SKM-1 treated with dmso at 0.1 percent for 144 hours (cell line): Measurements from ENCODE around the gene SLC39A11.

ENCODE experiments used
- DNase-seq: peaks from one replicate; lab custom pipeline; 2025; ENCODE audit not compliant: unreplicated experiment; lab: John Stamatoyannopoulos, UW

The SLC39A11 gene

DNA sequence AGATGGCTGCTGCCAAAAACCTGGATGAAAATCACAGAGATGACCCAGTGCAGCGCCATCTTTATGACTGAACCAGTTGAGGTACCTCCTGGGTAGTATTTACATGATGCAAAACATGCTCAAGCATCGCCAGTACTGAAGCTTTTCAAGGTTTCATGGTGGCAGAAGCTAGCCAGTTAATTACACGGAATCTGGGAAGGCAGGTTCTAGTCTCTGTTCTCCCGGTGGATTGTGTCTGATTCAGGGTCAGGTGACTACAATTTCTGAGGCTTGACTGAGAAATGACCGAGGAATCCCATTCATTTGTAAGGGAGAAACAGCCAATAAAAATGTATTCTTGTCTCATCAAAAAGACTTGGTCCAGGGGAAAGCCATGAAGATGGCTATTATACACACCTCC, 209.1 kb downstream of the SLC39A11 start:
- DNase-seq: no peak

DNA sequence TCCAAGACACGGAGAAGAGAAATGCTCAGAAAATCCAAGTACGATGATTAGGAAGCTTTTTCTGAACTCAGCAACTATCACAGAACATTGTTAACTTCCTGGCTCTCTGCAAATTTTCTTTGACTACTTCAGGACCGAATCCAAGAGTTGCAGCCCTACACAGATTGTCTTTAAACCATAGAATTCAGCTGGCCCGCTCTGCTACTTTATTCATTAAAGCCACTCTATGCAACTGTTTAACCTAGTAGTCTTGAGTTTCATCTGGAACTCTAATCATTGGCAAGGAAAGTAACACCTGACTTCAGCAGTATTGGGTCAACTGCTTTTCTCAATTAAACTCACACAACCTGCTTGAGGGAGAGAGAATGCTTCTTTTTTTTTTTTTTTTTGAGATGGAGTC, 210.1 kb downstream of the SLC39A11 start:
- no peak for DNase-seq

DNA sequence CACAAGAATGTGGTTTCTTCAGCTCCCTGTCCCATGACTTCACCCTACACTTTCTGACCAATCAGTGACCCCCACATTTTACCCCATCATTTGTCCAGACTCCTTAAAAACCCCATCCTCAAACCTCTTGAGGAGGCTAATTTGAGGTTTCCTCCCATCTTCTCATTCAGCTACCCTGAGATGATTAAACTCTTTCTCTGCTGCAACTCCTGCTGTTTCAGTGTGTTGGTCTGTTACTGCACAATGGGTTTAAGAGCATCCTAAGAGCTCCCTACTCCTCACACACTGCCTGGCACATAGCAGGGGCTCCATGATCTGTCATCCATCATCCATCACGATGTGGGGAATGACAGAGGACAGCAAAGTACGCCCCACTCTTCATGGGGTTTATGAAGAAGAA, 212.6 kb downstream of the SLC39A11 start:
- DNase-seq: no peak

DNA sequence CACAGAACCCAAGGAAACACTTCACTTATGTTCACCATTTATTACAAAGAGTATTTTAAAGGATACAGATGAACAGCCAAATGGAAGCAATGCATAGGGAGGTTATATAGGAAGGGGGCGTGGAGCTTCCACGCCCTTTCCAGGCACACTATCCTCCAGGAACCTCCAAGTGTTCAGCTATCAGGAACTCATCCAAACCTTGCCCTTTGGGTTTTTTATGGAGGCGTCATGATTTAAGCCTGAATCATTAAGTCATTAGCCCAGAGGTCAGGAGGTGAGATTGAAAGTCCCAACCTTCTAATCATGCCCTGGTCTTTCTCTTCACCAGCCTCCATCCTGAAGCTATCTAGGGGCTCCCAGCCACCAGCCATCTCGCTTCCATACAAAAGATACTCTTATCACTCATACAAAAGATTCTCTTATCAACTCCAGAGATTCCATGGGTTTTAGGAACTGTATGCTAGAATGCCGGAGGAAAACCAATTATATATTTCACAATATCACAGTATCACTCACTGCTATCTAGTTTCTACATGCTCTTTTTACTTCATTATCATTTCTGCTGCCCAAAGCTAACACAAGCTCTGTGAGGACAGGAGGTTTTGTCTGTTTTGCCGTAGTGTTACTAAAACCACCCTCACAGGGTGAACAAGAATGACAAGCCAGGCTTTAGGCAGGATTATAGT, 213.4 kb downstream of the SLC39A11 start:
- no peak for DNase-seq

DNA sequence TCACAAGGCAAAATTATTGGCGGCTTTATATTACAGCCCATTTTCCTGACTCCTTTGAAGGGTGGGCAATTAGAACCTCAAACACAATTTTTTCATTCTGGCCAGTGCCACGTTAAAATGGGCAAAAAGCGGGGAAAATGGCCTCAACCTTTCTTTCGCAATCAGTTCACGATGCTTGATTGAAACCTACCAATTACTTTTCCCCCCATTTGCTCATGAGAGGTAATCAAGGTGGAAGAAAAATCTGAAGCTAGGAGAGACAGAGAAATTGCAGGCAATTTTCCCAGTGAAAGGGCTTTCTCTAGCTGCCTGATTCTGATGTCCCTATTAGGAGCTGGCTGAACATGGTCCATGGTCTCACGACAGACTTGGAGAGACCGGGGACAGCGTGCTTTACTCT, 215.1 kb downstream of the SLC39A11 start:
- no peak for DNase-seq

DNA sequence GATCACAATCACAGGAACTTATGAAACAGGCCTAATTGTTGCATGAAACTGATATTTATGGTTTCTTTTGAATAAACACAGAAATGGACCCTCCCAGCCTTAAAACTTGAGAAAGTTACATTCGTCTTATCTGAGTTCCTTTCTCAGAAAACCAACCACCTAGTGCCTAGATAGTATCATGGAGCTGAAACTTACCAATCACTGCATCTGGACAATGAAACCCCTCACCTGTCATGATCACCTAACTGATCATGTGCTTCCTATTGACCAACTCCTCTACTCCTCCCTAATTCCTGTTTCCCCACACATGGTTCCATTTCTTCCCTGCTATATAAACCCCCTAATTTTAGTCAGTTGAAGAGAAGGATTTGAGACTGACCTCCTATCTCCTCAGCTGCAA, 216.1 kb downstream of the SLC39A11 start:
- no peak for DNase-seq

DNA sequence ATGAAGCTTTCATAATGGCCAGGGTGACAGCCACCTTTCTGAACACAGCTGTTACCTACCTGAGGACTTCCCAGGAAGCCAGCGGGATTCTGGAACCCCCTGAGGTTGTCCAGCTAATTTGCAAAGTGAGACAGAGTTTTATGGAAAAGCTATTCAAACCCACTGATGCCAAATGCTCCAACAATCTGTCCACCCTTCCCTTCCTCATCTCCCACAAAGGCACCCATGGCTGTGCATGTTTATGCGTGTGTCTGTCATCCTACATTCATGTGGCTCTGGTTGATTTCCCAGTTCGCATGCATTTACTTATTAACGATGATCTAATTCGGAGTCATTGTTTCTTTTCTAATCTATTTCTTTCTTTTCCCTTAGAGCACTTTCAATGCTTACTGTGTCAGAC, 217.1 kb downstream of the SLC39A11 start:
- DNase-seq: no peak

DNA sequence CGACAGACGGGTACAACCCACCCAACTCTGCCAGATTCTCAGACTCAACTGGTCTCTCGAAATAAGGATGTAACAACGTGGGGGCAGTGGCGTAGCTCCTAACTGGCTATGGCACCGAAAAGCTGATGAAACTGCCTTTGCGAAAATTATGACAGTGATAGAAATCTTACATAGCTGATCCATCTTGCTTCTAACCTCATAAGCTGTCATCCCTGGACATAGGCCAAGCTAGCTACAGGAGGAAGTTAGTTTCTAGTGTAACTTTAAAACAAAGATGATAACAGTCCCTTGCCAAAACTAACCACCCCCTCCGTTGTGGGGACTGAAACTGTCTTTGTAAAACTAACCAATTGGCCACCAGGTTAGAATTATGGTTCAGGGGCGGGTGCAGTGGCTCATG, 220.1 kb downstream of the SLC39A11 start:
- no peak for DNase-seq

DNA sequence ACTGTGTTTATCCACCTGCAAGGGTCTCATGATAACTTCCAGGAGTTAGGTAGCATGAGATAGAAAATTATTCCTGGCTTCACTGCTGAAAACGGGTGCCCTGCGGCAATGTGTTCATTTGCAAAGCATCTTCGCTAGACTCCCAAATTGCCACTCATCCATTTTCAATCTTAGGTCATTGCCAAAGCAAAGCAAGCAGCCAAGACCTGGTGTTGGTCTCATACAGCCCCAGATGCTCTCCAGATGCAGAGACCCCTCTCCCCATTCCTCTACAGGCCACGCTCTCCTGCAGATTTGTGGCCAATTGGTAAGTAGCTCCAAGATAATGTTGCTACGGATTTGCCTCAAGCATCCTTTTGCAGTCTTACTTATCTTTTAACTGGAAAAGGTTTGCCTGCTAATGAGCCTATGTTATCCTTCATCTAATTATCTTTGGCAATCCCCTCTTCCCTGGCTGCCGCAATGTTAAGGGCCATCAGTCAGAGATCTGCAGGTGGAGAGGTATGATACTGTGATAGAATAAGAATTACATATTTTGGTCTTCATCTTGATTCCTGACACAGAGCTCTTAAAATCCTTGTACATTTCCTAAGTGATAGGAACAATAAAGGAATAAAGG, 222.0 kb downstream of the SLC39A11 start:
- DNase-seq: no peak

DNA sequence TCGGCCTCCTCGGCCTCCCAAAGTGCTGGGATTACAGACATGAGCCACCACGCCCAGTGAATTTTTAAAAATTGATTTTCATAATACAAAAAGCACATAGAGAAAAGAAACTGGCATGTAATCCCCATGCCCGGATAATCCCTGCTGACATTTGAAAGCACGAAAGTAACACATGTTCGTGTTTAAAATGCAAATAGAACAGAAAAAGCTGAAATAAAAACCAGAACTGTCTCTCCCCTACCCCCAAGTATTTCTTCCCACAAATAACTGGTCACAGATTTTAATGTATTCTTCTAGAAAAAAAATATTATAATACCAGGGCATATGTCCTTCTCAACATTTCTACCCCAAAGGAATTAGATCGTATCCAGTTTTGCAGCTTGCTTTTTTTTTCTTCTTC, 222.9 kb downstream of the SLC39A11 start:
- no peak for DNase-seq

DNA sequence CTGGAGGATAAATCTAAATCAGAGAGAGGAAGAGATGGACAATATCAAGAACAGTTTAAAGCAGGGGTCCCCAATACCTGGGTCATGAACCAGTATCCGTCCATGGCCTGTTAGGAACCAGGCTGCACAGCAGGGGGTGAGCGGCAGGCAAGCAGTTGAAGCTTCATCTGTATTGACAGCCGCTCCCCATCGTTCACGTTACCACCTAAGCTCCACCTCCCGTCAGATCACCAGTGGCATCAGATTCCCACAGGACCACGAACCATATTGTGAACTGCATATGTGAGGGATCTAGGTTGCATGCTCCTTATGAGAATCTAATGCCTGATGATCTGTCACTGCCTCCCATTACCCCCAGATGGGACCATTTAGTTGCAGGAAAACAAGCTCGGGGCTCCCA, 226.5 kb downstream of the SLC39A11 start:
- DNase-seq: no peak

DNA sequence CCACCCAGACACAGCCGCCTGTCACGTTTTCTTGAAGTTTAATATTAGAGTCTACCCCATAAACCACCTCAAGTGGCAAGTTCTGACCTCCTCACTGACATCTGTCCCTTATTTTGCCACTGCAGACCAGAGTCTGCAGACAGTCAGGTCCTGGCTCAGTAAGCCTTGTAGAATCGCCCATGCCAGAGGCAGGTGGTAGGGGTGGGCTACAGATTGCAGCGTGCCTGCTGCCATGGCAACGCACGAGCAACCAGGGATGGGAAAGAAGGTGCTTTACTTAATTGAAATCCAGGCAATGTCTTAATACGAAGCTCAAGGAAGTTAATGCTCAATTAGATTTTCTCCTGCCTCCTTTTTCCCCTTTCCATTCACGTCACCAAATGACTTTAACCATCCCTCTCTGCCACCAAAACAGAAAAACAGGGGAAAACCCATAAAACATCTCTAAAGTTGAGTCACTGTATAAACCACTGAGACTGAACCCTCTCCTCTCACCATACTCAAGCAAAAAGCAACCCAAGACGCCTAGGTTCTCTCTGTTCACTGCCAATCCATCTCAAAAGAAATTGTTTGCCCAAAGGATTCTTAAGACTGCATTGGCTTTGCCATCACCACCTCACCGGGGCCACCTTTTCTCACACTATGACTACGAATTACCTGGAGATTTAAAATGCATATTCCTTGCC, 228.8 kb downstream of the SLC39A11 start:
- no peak for DNase-seq

DNA sequence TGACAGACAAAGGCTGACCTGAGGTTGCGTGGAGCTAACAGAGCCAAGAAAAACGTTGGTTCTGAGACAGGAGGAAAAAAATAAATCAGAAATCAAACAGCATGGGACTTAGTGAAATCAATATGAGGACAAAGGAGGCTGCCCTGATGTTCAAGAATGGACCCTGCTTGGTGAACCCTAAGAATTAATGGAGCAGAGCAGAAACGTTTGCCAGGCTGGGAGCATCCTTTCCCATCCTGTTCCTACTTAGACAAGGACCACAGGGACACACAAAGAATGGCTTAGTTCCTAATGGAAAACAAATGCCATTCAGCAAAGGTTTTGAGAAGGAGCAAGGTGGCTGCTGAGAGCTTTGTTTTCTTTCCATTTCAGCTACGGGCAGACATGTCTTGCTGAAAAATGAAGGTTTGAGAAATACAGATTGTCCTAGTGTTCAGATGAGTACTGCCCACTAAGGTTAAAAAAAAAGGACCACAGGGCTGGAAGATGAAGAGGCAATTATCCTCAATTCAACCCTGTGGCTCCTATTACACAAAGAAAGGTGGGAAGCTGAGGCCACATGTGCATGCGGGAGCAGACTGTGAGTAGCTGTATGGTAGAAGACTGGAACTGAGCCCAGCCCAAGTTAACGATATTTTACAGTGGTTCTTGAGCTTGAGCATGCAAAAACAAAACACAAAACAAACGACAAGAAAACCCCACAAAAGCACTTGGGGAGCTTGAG, 230.1 kb downstream of the SLC39A11 start:
- DNase-seq: no peak

DNA sequence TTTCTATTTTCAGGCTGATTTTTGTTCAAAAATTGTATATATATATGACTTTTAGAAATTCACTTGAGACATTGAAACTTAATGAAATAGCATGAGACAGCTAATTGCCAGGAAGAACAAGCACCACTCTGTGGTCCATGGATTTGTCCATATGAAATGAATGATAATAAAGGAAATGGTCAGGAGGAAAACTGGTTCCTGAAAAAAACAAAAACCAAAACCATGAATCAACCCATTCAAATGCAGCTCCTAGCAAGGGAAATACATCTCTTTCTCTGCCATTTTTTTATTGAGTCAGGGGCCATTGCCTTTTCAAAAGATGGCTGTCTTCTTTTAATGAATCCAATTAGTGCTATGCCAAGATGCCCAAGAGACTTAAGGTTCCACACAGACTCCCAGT, 230.7 kb downstream of the SLC39A11 start:
- no peak for DNase-seq

DNA sequence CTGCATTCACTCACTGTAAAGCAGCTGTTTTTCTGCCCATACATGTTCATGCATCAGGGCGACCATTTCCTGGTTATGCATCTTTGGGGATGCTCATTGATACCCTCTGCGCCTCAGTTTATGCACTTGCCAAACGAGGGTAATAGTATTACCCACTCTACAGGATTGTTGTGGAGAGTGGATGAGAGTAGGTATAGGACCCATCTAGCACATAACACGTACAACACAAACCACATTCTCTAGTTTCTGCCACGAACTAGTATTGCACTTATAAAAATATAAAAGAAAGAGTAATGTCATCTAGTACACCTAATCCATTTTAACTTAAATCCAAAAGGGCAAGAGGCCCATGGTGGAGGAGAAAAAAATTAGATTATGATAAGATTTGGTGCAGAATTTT, 231.7 kb downstream of the SLC39A11 start:
- no peak for DNase-seq

DNA sequence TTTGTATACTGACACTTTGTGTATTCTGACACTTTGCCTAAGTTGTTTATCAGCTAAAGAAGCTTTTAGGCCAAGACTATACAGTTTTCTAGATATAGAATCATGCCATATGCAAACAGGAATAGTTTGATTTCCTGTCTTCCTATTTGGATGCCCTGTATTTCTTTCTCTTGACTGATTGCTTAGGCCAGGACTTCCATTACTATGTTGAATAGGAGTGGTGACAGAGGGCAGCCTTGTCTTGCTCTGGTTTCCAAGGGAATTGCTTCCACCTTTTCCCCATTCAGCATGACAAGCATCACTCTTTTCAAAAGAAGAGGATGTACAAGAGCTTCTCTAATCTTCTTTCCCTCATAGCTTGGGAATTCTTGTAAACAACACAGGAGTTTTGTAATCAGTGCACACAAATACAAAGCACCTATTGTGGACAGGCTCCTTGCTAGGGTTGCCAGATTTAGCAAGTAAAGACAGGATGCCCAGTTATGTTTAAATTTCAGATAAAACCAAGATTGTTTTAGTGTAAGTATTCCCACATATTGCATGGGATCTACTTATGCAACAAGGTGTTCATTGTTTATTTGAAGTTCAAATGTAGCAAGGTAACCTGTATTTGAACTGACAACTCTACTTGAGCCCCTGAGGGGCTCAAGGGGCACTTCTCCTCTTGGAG, 233.5 kb downstream of the SLC39A11 start:
- DNase-seq: no peak

DNA sequence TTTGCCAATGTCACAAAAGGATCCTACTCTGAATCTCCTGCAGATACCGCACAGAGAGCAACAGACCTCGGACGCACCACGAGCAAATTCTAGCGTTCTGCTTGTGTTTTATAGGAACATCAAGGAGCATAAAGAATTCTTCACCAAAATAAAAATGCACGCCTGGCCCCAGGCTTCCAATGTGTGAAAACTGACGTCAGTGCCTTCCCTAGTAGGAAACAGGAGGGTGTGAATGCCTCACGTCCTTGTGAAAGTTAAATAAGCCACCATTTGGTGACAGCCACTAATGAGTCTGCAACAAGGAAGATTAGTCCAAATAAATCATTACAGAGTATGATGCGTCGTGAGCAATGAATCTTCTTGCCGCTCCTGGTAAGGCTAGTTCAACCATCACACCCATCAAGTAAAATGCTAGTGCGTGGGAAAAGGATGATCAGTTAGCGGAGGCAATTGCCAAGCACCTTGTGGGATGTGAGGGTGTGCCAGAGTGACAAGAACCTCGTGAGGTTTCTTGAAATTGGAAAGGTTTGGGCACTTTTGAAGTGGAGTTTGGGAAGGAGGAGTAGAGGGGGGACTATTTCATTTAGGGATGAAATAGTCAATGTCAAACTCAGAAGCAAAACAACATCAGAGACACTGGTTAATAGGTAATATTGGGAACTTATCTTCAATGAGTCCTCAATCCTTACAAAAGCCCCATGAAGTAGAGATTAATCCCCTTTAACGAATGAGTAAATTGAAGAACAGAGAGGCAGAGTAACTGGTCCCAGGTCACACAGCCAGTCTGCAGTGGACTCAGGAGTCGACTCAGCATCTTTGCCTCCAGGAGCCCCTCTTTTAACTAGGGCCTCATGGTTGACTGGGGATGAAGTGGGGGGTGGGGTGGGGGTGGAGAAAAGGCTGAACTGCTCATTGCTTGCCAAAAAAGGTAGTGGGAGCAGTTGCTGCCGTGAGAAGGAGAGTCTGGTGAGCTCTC, 238.8 kb downstream of the SLC39A11 start:
- DNase-seq: no peak

DNA sequence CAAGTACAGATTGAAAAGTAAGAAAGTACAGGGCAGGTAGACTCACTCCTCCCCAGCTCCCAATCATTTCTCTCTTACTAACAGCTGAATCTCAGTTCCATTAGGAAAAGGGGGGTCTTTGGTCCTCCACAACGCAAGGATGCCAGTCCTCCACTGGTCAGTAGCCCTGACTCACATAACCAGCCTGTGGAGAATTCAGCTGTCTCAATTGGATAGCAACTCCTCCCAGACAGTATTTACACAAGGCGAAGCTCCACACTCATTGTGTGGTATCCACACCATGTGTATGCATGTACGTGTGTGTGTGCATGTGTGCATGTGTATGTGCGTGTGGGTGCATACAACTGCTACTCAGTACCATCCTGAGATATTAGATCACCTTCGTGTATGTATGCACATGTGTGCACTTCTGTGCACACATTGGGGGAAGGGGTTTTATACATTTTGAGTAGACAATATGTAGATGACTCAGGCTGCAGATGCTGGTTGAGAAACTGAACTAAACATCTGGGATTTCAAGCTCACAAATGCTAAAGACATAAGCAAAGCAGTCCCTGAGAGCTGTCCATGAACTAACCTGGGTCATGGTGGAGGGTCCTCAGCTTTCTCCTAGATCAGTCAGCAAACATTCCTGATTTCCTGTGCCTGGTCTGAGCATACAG, 240.1 kb downstream of the SLC39A11 start:
- DNase-seq: no peak

DNA sequence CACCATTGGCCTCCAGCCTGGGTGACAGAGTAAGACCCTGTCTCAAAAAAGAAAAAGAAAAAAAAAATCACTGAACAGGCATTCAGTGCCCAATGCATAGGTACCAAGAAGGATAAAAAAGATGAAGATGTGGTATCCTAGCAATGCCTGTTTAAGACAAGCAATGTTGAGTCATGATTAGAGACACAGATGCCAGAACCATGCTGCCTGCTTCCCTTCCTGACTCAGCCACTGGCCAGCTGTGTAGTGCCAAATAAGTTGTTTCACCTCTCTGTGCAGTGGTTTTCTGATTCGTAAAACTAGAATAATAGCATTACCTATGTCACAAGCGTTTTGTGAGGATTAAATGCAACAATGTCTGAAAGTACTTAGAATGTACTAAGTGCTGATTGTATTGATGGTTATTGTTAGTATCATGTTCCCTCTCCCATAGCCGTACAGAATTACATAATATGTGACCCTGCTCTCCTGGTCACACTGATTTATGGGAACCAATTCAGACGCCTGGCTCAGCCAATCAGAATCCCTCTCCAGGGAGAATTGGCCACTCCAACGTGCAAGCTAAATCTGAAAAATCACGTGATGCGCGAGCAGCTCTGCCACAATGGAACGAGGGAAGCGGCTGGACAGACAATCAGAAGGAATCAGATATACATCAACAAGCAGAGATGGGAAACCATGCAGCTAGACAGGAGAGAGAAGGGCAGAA, 241.9 kb downstream of the SLC39A11 start:
- DNase-seq: no peak
